SK-N-SH (cell line): ENCODE results near the gene NRL.

Source experiments
- CHD2 ChIP-seq: fragments of 150-350 bp; IDR thresholded peaks from 2 replicates; pipeline ENCODE4 v1.6.1; 2018; ENCODE audit warnings: low read length; ENCODE audit not compliant: partially characterized antibody
- CTCF ChIP-seq: fragments of 200-600 bp; sonication (generic); IDR thresholded peaks from 2 replicates; pipeline ENCODE4 v1.6.1; 2017; ENCODE audit warnings: antibody characterized with exemption, mild to moderate bottlenecking, moderate library complexity
- MAX ChIP-seq: IDR thresholded peaks from 2 replicates; pipeline ENCODE4 v1.4.0; 2012; ENCODE audit warnings: low read depth
- NRF1 ChIP-seq: IDR thresholded peaks from 2 replicates; pipeline ENCODE4 v1.6.1; 2012; ENCODE audit warnings: low read depth, mild to moderate bottlenecking, low read length
- ZBTB33 ChIP-seq: IDR thresholded peaks from 2 replicates; pipeline ENCODE4 v1.4.0; 2012; ENCODE audit warnings: low read depth, borderline replicate concordance
- TF ChIP-seq, protein P1 (sequence below): IDR thresholded peaks from 2 replicates; pipeline ENCODE4 v1.6.1; 2012; ENCODE audit warnings: mild to moderate bottlenecking, low read depth, low read length, moderate library complexity

GRCh38 chr14:24095271-24096068, 19.3 kb downstream of the NRL start:
- TF ChIP-seq CTCF (no peak), MAX (peak; percentile 66; the same call in 1 of the 2 replicates), CHD2 (no peak), NRF1 (no peak), ZBTB33 (no peak)
- TF ChIP-seq, protein P1, sequence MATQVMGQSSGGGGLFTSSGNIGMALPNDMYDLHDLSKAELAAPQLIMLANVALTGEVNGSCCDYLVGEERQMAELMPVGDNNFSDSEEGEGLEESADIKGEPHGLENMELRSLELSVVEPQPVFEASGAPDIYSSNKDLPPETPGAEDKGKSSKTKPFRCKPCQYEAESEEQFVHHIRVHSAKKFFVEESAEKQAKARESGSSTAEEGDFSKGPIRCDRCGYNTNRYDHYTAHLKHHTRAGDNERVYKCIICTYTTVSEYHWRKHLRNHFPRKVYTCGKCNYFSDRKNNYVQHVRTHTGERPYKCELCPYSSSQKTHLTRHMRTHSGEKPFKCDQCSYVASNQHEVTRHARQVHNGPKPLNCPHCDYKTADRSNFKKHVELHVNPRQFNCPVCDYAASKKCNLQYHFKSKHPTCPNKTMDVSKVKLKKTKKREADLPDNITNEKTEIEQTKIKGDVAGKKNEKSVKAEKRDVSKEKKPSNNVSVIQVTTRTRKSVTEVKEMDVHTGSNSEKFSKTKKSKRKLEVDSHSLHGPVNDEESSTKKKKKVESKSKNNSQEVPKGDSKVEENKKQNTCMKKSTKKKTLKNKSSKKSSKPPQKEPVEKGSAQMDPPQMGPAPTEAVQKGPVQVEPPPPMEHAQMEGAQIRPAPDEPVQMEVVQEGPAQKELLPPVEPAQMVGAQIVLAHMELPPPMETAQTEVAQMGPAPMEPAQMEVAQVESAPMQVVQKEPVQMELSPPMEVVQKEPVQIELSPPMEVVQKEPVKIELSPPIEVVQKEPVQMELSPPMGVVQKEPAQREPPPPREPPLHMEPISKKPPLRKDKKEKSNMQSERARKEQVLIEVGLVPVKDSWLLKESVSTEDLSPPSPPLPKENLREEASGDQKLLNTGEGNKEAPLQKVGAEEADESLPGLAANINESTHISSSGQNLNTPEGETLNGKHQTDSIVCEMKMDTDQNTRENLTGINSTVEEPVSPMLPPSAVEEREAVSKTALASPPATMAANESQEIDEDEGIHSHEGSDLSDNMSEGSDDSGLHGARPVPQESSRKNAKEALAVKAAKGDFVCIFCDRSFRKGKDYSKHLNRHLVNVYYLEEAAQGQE = no peak
